ENCODE data around the gene PHOSPHO2. TPM values are rescaled to one million over a fixed set of nuclear protein-coding genes. Genes with fewer than 3 reads are reported as not detected.

PHOSPHO2 gene
- total and polyA plus RNA-seq, 5 donors from 2014 or later, result 2.2 to 5.5 (median 4.4) TPM

Other genes with a start within 250 kb of the PHOSPHO2 start
- gene BBS5, start 215.0 kb upstream of the PHOSPHO2 start, total RNA-seq, result 1.4 TPM
- gene BBS5, start 215.0 kb upstream of the PHOSPHO2 start, polyA plus RNA-seq, result under 1 TPM in 3 of 4 donors, not detected in 1; 0.32 to 0.95 (median 0.89) TPM
- not detected for gene KLHL41, start 184.8 kb upstream of the PHOSPHO2 start, total RNA-seq
- gene KLHL41, start 184.8 kb upstream of the PHOSPHO2 start, polyA plus RNA-seq, result under 1 TPM in 1 of 4 donors, not detected in 3; 0.08 TPM
- 23.2 TPM for gene FASTKD1, start 120.6 kb upstream of the PHOSPHO2 start, total RNA-seq
- gene FASTKD1, start 120.6 kb upstream of the PHOSPHO2 start, polyA plus RNA-seq, result 10 to 100 TPM in 3 of 4 donors, 1 to 10 TPM in 1; 7.3 to 16.0 (median 14.6) TPM
- gene PPIG, start 110.1 kb upstream of the PHOSPHO2 start, total RNA-seq, result 81.6 TPM
- gene PPIG, start 110.1 kb upstream of the PHOSPHO2 start, polyA plus RNA-seq, result 10 to 100 TPM; 50.6 to 58.0 (median 51.9) TPM
- not detected for gene CFAP210, start 64 bp upstream of the PHOSPHO2 start, total RNA-seq
- gene CFAP210, start 64 bp upstream of the PHOSPHO2 start, polyA plus RNA-seq, result not detected
- 1.3 TPM for gene KLHL23, start 39.4 kb downstream of the PHOSPHO2 start, total RNA-seq
- 1 to 10 TPM; 1.3 to 3.7 (median 3.1) TPM for gene KLHL23, start 39.4 kb downstream of the PHOSPHO2 start, polyA plus RNA-seq
- gene SSB, start 104.4 kb downstream of the PHOSPHO2 start, total RNA-seq, result 82.0 TPM
- gene SSB, start 104.4 kb downstream of the PHOSPHO2 start, polyA plus RNA-seq, result 100 to 1,000 TPM; 106 to 146 (median 127) TPM
- gene METTL5, start 130.4 kb downstream of the PHOSPHO2 start, total RNA-seq, result 26.7 TPM
- gene METTL5, start 130.4 kb downstream of the PHOSPHO2 start, polyA plus RNA-seq, result 100 to 1,000 TPM; 113 to 142 (median 137) TPM
- gene UBR3, start 133.0 kb downstream of the PHOSPHO2 start, total RNA-seq, result 45.1 TPM
- gene UBR3, start 133.0 kb downstream of the PHOSPHO2 start, polyA plus RNA-seq, result 10 to 100 TPM in 1 of 4 donors, 1 to 10 TPM in 3; 8.1 to 10.0 (median 9.2) TPM

Data from CD4-positive, CD25-positive, alpha-beta regulatory T cell (primary cell).